NCI-H146 treated with DMSO at 0.1 percent for 48 hours (cell line): Measurements from ENCODE around the gene FARP2.
"Not testable (repeated sequence)": the region's sequence is repeated elsewhere in the genome, so short reads cannot be mapped to it uniquely, and the experiment has no call there.

Experiments used
- DNase-seq: peaks from one replicate; lab custom pipeline; 2025; ENCODE audit not compliant: unreplicated experiment; lab: John Stamatoyannopoulos, UW

FARP2 gene

GRCh38 chr2:241366678-241367077 is 10.6 kb downstream of the FARP2 start:
- DNase-seq = no peak

- DNase-seq = no peak
Measured at GRCh38 chr2:241368643-241369042, 12.6 kb downstream of the FARP2 start.

DNA sequence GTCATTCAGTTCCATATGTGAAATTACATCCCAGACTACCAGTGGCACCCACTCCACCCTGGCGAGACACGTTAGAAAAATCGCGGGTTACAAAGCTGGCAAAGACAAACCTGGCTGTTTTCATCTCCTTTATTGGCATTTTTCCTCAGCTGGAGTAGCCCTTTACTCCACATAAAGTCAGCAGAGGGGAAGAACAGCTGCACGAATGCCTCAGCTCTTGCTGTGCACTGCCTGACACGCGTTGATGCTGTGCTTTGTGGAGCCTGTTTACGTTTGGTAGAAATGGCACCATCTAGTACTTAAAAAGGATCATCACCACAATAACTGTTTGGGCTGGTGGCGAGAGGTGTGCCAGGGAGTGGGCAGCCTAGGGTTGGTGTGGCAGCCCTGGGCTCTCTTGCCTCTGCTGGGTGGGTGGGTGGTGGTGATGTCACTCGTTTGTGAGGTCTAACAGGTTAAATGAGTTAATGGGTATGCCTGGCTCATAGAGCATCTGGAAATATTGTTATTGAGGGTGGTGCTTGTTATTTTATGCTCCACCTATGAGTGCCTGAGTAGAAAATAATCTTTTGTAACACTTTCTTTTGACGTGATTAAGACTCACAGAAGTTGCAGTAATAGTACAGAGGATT is 16.4 kb downstream of the FARP2 start:
- no peak for DNase-seq

DNA sequence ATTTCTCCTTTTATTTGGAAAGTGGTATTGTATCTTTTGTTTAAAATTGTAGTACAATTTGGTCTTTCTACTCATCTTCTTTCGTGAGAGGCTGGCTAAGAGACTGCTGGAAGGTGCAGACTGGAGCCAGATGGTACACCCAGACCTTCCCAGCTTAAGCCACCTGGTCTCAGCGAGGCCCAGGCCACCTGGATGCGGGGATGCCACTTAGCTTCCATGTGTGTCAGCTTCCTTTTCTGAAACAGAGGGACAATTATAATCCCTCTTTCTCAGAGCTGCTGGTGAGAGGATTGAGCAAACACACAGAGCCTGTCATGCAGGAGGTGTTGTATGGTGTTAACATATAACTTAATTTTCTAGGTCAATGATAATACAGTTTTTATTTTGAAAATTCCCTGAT is 17.4 kb downstream of the FARP2 start:
- peak; percentile 11 for DNase-seq

DNA sequence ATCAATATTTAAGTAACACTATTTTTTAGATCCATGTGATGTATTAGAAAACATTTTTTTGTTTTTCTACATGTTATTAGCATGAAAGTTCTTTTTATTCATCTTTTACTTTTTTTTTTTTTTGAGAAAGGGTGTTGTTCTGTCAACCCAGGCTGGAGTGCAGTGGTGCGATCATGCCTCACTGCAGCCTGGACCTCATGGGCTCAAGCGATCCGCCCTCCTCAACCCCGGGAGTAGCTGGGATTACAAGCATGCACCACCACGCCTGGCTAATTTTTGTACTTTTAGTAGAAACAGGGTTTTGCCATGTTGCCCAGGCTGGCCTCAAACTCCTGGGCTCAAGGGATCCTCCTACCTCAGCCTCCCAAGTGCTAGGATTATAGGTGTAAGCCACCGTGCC is 17.8 kb downstream of the FARP2 start:
- DNase-seq = not testable (repeated sequence)

DNA sequence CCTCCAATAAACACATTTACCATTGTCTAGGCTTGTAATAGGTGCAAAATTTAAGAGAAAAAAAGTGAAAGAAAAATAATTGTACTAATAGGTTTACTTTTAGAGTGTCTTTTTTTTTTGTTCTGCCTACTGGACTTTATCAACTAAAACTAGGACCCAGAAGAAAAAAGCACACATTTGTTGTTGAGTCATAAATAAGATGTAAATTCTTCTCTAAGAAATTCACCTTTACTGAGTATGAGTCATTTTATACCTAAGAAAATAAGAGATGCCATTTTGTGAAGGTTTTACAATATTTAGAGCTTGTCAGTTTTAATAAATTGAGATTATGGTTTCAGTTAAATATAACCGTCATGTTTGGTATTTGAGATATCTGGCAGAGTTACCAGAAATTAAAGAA is 19.2 kb downstream of the FARP2 start:
- DNase-seq = no peak

DNA sequence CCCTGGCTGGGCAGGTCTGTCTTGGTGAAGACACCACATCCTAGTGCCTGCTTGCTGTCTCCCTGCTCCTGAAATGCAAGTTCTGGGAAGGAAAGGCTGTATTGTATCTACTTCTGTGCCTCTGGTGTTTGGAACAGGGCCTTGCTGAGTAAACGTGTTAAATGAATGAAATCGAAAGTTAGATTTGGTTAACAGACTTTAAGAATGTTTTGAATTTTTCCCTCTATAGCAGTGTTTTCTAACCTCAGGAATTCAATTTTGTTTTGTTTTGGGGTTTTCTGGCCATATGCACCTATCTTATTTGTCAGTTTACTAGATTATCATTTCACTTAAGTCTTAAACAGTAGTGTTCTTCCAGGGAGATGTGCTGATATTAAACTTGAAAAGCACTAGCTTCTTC is 20.7 kb downstream of the FARP2 start:
- no peak for DNase-seq

GRCh38 chr2:241378816-241379215 is 22.7 kb downstream of the FARP2 start:
- no peak for DNase-seq

GRCh38 chr2:241379481-241380480 is 23.7 kb downstream of the FARP2 start:
- DNase-seq = no peak

DNA sequence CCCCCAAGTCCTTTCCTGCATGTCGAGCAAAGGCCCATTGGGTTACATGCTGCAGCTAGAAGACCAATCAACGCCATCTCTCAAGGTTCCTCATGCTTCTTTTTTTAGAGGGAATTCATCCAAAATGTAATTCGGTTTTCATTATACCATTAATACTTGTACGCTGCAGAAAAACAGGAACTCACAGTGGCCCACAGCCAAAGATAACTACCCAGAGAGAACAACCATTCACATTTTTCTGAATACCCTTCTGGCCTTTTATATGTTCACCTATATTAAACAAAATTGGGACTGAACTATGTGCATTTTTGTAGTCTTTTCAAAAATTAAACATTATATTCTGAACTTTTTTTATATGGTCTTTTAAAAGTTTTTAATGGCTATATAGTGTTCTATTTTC is 25.8 kb downstream of the FARP2 start:
- no peak for DNase-seq

DNA sequence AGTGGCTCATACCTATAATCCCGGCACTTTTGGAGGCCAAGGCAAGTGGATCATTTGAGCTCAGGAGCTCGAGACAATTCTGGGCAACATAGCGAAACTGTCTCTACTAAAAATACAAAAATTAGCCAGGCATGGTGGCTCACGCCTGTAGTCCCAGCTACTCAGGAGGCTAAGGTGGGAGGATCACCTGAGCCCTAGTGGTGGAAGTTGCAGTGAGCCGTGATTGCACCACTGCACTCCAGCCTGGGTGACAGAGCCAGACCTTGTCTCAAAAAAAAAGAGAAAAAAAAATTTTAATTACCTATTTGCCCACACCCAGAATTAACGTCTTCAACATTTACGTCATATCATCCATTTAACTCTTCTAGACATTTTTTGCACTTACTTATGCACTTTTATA is 29.4 kb downstream of the FARP2 start:
- DNase-seq = not testable (repeated sequence)

GRCh38 chr2:241386519-241386918 is 30.4 kb downstream of the FARP2 start:
- DNase-seq = no peak

GRCh38 chr2:241389697-241390096 is 33.6 kb downstream of the FARP2 start:
- no peak for DNase-seq

DNA sequence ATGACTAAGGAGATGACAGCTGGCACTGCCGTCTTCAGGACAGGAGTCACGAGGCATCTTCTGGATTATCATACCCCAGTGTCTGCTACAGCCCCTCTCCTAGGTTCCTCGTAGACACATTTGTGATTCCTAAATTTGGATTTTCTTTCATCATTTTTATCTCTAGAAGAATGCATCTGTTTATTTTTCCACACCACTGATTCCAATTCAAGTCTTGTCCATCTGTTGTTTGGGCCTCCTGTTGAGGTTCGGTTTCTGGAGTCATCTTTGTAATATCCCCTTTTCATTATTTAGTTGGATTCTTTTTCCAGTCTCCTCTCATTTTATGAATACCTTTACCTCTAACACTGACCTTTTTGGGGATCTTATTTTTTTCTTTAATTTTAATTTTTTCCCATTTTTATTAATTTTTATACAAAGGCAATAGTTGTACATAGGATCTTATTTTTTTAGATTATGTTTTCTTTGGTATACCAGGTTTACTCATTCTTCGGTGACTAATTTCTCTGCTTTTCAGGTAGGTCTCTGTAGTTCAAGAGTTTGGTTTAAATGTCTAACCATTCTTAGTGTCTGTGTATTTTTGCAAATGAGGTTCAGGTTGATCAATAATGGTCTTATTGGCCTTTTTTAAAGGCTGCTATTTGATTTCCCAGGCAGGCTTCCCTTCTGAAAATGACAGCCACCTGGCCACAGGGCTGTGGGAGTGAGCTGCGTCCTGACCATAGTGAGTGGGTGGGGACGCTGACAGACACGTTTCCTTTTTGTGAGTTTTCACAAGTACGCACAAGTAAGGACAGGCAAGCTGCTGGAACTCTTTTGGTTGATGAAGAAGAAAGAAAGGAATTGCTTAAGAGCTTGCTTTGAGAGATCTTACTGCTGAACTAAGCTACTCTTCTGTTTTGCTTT is 34.5 kb downstream of the FARP2 start:
- DNase-seq = no peak

GRCh38 chr2:241391892-241392665 is 36.0 kb downstream of the FARP2 start:
- DNase-seq = no peak

GRCh38 chr2:241392753-241393152 is 36.7 kb downstream of the FARP2 start:
- DNase-seq = not testable (repeated sequence)

GRCh38 chr2:241393524-241394196 is 37.6 kb downstream of the FARP2 start:
- DNase-seq = no peak

DNA sequence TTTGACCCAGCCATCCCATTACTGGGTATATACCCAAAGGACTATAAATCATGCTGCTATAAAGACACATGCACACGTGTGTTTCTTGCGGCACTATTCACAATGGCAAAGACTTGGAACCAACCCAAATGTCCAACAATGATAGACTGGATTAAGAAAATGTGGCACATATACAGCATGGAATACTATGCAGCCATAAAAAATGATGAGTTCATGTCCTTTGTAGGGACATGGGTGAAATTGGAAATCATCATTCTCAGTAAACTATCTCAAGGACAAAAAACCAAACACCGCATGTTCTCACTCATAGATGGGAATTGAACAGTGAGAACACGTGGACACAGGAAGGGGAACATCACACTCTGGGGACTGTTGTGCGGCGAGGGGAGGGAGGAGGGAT is 40.7 kb downstream of the FARP2 start:
- DNase-seq = not testable (repeated sequence)

DNA sequence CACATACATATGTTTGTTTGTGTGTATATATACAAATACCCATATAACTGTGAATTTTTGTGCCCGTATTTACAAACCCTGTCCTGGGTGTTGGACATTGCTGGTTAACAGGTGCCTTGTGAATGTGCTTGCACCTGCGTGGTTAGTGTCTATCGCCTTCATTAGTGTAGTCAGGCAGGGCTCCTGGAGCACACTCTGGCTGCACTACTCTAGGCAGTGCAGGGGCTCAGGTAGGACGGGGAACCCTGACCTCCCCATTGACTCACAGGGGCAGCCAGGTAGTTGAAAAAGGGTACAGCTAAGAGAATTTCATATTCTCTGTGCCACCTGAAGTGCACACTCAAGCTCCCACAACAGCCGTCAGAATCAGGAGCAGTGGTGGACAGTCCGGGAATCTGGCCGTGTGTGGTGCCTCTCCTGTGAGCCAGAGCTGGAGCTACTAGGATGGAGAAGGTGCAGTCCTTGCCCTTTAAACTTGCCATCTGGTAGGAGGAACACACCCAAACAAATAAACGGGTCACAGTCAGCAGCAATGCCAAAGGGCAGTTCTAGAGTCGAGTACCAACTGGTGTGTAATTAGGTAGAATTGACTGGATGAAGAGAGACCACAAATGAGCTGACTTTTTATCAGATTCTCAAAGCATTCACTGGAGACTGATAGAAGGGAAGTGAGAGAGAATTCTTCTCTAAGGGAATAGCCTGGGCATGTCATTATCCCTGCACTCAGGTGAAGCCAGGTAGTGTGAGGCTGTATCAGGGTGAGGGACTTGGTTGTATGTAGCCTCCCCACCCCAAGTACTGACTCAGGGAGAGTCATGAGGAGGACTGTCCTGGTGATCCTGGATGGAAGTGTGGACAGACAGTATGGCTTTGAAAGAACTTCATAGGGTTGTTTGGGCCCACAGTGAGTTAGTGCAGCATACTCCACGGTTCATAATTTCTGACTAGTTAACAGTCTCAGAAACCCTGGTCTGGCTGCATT is 44.1 kb downstream of the FARP2 start:
- no peak for DNase-seq
